Upper lobe of left lung (tissue), 4 donors: Measurements from ENCODE around the gene TBXAS1.

Experiments
- CTCF ChIP-seq, 6 experiments: fragments of 450-650 bp in 4 of 6; fragments of 200-600 bp in 2 of 6; sonication (generic) in 2 of 6; IDR thresholded peaks; one replicate each; pipeline ENCODE4 v1.5.1; 2016 to 2019; ENCODE audit warnings: antibody characterized with exemption in 6 of 6
- POLR2AphosphoS5 ChIP-seq, 2 donors: sonication (generic); formaldehyde crosslinking; IDR thresholded peaks; one replicate each; pipeline ENCODE4 v1.5.1; 2017; ENCODE audit warnings: antibody characterized with exemption in 2 of 2

- TF ChIP-seq CTCF (IDR thresholded peaks at IDR 0.05) = no peak
- no peak for TF ChIP-seq POLR2AphosphoS5 (IDR thresholded peaks at IDR 0.05)
Measured at GRCh38 chr7:139886206-139886605, 57.1 kb downstream of the TBXAS1 start.
